H1 (cell line): Measurements from ENCODE around the gene DEPP1.

Experiments used
- CBX5 ChIP-seq: fragments of 300-800, 300-1000 bp; sonication (generic); IDR thresholded peaks from 2 replicates; pipeline ENCODE4 v1.7.1; 2016; ENCODE audit warnings: antibody characterized with exemption, low read length, low read depth
- CTCF ChIP-seq, 3 experiments: IDR thresholded peaks; 1 replicate in 2 of 3; 2 replicates in 1 of 3; pipeline versions ENCODE4 v1.5.1 to v1.6.1; 2011; ENCODE audit warnings: low read length in 3 of 3, mild to moderate bottlenecking in 3 of 3, inconsistent platforms in 2 of 3, low read depth in 1 of 3, moderate library complexity in 1 of 3; ENCODE audit not compliant: insufficient read depth in 1 of 3; ENCODE audit errors: control extremely low read depth in 1 of 3
- EGR1 ChIP-seq: IDR thresholded peaks from 2 replicates; pipeline ENCODE4 v1.6.1; 2011; ENCODE audit warnings: low read depth, low read length, borderline replicate concordance
- POLR2A ChIP-seq, 2 experiments: IDR thresholded peaks; 1 replicate in 1 of 2; 2 replicates in 1 of 2; pipeline ENCODE4 v1.6.1; 2011; ENCODE audit warnings: low read depth in 2 of 2, low read length in 2 of 2, mild to moderate bottlenecking in 2 of 2; ENCODE audit errors: control extremely low read depth in 1 of 2
- RXRA ChIP-seq: IDR thresholded peaks from 2 replicates; pipeline ENCODE4 v1.6.1; 2011; ENCODE audit warnings: low read depth, mild to moderate bottlenecking, low read length, moderate library complexity; ENCODE audit not compliant: insufficient read depth
- SUZ12 ChIP-seq: fragments of 200-600 bp; sonication (generic); IDR thresholded peaks from 2 replicates; pipeline ENCODE4 v1.6.1; 2012; ENCODE audit warnings: mild to moderate bottlenecking, inconsistent platforms, low read length, moderate library complexity, mixed read lengths
- ZNF274 ChIP-seq: IDR thresholded peaks from 2 replicates; pipeline ENCODE4 v1.7.0; 2012; ENCODE audit warnings: low read length, borderline replicate concordance; ENCODE audit errors: extremely low read depth
- TF ChIP-seq, protein P1 (sequence below): IDR thresholded peaks from 2 replicates; pipeline ENCODE4 v1.6.1; 2012; ENCODE audit warnings: inconsistent platforms
- TF ChIP-seq, protein P2 (sequence below): IDR thresholded peaks from 2 replicates; pipeline ENCODE4 v1.6.1; 2011; ENCODE audit warnings: low read length, improper control_type of control experiment

- TF ChIP-seq EGR1 (no peak), RXRA (no peak), CBX5 (no peak), SUZ12 (no peak), POLR2A (IDR thresholded peaks at IDR 0.05; ENCODE audit: control extremely low read depth in 1 of 2, low read depth in 2 of 2, low read length in 2 of 2) (no peak), CTCF (IDR thresholded peaks at IDR 0.05; ENCODE audit: control extremely low read depth in 1 of 3, insufficient read depth in 1 of 3, low read depth in 1 of 3, low read length in 3 of 3) (no peak), ZNF274 (no peak)
- TF ChIP-seq, protein P1, sequence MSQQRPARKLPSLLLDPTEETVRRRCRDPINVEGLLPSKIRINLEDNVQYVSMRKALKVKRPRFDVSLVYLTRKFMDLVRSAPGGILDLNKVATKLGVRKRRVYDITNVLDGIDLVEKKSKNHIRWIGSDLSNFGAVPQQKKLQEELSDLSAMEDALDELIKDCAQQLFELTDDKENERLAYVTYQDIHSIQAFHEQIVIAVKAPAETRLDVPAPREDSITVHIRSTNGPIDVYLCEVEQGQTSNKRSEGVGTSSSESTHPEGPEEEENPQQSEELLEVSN, result no peak
- TF ChIP-seq, protein P2, sequence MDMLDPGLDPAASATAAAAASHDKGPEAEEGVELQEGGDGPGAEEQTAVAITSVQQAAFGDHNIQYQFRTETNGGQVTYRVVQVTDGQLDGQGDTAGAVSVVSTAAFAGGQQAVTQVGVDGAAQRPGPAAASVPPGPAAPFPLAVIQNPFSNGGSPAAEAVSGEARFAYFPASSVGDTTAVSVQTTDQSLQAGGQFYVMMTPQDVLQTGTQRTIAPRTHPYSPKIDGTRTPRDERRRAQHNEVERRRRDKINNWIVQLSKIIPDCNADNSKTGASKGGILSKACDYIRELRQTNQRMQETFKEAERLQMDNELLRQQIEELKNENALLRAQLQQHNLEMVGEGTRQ, result no peak
These were observed 9.9 kb downstream of the DEPP1 start for GRCh38 chr10:44968500-44969400.
